Caki2 (cell line): ENCODE measurements around the gene HOXD10. TPM values are rescaled to one million over a fixed set of nuclear protein-coding genes. Genes with fewer than 3 reads are reported as not detected.

Source experiments
- DNase-seq: peaks from one replicate; pipeline ENCODE4 v3.0.0-alpha.2; 2015; ENCODE audit warnings: low read depth
- in situ Hi-C: cut with HindIII; loops from 2 replicates; pipeline ENCODE4 v1.10.0; 2016; ENCODE audit warnings: low sequenced_read_pairs, low pct_unique_long_range_greater_than_20kb, mixed read lengths
- total RNA-seq: library from RNA; depleted of rRNA; stranded (reverse); fragments of >200 nt; shearing (Covaris generic); gene quantifications from 2 replicates; pipeline ENCODE4 v1.2.3, GENCODE V29; 2014; ENCODE audit warnings: low replicate concordance

HOXD10 gene
- total RNA-seq, 1 experiment from 2014 or later, result 4.3 TPM

GRCh38 chr2:176092270-176093144 is 24.1 kb upstream of the HOXD10 start, which contains the start of gene HOXD13:
TSS of gene HOXD13 (plus strand) at chr2:176092721. CDS start at chr2:176092891, 170 bp downstream.
- DNase-seq, result no peak
- in situ Hi-C loops, result no loop called here

GRCh38 chr2:176093145-176093897 is 23.3 kb upstream of the HOXD10 start:
- DNase-seq, result no peak
- in situ Hi-C loops, result no loop called here

GRCh38 chr2:176093898-176094249 is 22.7 kb upstream of the HOXD10 start:
- in situ Hi-C loops, result no loop called here
- no peak for DNase-seq

- in situ Hi-C loops, result no loop called here
These were observed 22.2 kb upstream of the HOXD10 start for GRCh38 chr2:176094349-176094748.

GRCh38 chr2:176095421-176095820 is 21.2 kb upstream of the HOXD10 start:
- in situ Hi-C loops, result no loop called here
- no peak for DNase-seq

More at GRCh38 chr2:176094349-176094748, 22.2 kb upstream of the HOXD10 start:
- no peak for DNase-seq

- in situ Hi-C loops, result no loop called here
- peak; percentile 49 for DNase-seq
These were observed 20.2 kb upstream of the HOXD10 start for GRCh38 chr2:176096243-176096985.

- peak; percentile 78 for DNase-seq
- in situ Hi-C loops, result no loop called here
These were observed 19.4 kb upstream of the HOXD10 start for GRCh38 chr2:176096986-176097819.

- in situ Hi-C loops, result no loop called here
These were observed 18.7 kb upstream of the HOXD10 start for GRCh38 chr2:176097820-176098365.

GRCh38 chr2:176098366-176099158 is 18.0 kb upstream of the HOXD10 start:
- in situ Hi-C loops, result no loop called here
- no peak for DNase-seq

More at GRCh38 chr2:176097820-176098365, 18.7 kb upstream of the HOXD10 start:
- no peak for DNase-seq

- no peak for DNase-seq
- in situ Hi-C loops, result no loop called here
These were observed 17.3 kb upstream of the HOXD10 start for GRCh38 chr2:176099159-176099727.

- in situ Hi-C loops, result no loop called here
- DNase-seq, result no peak
These were observed 16.6 kb upstream of the HOXD10 start, which contains the start of gene HOXD12 for GRCh38 chr2:176099728-176100546. TSS of gene HOXD12 (plus strand) at chr2:176099795. CDS start at chr2:176099802, 7 bp downstream.

GRCh38 chr2:176100547-176101140 is 15.9 kb upstream of the HOXD10 start:
- in situ Hi-C loops, result no loop called here
- DNase-seq, result no peak

GRCh38 chr2:176101216-176101830 is 15.3 kb upstream of the HOXD10 start:
- in situ Hi-C loops, result no loop called here
- DNase-seq, result no peak

- in situ Hi-C loops, result no loop called here
- DNase-seq, result no peak
These were observed 14.7 kb upstream of the HOXD10 start for GRCh38 chr2:176101842-176102241.

GRCh38 chr2:176102309-176102866 is 14.2 kb upstream of the HOXD10 start:
- in situ Hi-C loops, result no loop called here
- no peak for DNase-seq
